HepG2 (cell line): ENCODE data around the gene IMPG2. TPM values are rescaled to one million over a fixed set of nuclear protein-coding genes. Genes with fewer than 3 reads are reported as not detected.

Source experiments
- ATAC-seq: fragments of 200-7000 bp; cut with Tn5 transposase; 3 replicates; pipeline ENCODE4 v1.9.1; 2020; ENCODE audit warnings: mild to moderate bottlenecking, moderate library complexity
- BruUV-seq: library from RNA; stranded (reverse); fragments of 400-500 nt; replicated peaks from 2 replicates; lab custom pipeline; 2021; lab: Mats Ljungman, UMichigan
- CTCF ChIA-PET: fragments of 300-600 bp; formaldehyde crosslinking; extraction: SDS; loops from one replicate; lab custom pipeline; 2021; ENCODE audit warnings: low total read pairs, inconsistent platforms, low intra/inter-chr PET ratio; lab: Yijun Ruan, JAX
- POLR2A ChIA-PET: fragments of 350-600 bp; sonication (Branson Sonifier 250); formaldehyde crosslinking; loops from one replicate; lab custom pipeline; 2020; ENCODE audit warnings: antibody characterized with exemption, inconsistent platforms; lab: Yijun Ruan, JAX
- DNase-seq: peaks from one replicate; pipeline ENCODE4 v3.0.0-alpha.2; 2015; ENCODE audit warnings: low spot score
- FAIRE-seq: peaks from 3 replicates; lab custom pipeline; 2011; peaks lifted over from hg19 to GRCh38; lab: Jason Lieb, UNC
- H2AFZ ChIP-seq: one replicate; pipeline ENCODE4 v1.6.1; 2011; ENCODE audit warnings: low read length, inconsistent platforms
- H3K27ac ChIP-seq: fragments of 300-600 bp; 3 replicates; pipeline ENCODE4 v1.8.0; 2011; ENCODE audit warnings: mixed run types, mild to moderate bottlenecking, mixed read lengths, low read length, inconsistent platforms; ENCODE audit not compliant: insufficient read depth; ENCODE audit errors: extremely low read length
- H3K27me3 ChIP-seq, 2 experiments: fragments of 200-600 bp in 1 of 2; 2 replicates in 1 of 2; 3 replicates in 1 of 2; pipeline versions ENCODE4 v1.6.0 to v1.8.0; 2011; ENCODE audit warnings: low read length in 2 of 2, mild to moderate bottlenecking in 2 of 2, moderate library complexity in 2 of 2, inconsistent platforms in 1 of 2; ENCODE audit not compliant: insufficient read depth in 2 of 2, control insufficient read depth in 1 of 2
- H3K36me3 ChIP-seq, 2 experiments: fragments of 200-600 bp in 1 of 2; replicated peaks in 1 of 2; 2 replicates in 1 of 2; 3 replicates in 1 of 2; pipeline versions ENCODE4 v1.5.1 to v1.8.0; 2011; ENCODE audit warnings: low read length in 2 of 2, inconsistent platforms in 1 of 2; ENCODE audit not compliant: insufficient read depth in 2 of 2, control insufficient read depth in 1 of 2
- H3K4me1 ChIP-seq: 2 replicates; pipeline ENCODE4 v1.5.1; 2012; ENCODE audit warnings: low read length, inconsistent platforms; ENCODE audit not compliant: insufficient read depth
- H3K4me2 ChIP-seq: 2 replicates; pipeline ENCODE4 v1.6.0; 2011; ENCODE audit warnings: low read depth, low read length, inconsistent platforms
- H3K4me3 ChIP-seq, 3 experiments: fragments of 200-600 bp in 1 of 3; sonication (generic), shearing (Covaris generic) in 1 of 3; replicated peaks in 1 of 3; 2 replicates each; pipeline ENCODE4 v1.5.1; 2011 to 2016; ENCODE audit warnings: low read length in 3 of 3, inconsistent platforms in 2 of 3, low read depth in 2 of 3, mild to moderate bottlenecking in 2 of 3, control low read depth in 1 of 3, mixed read lengths in 1 of 3; ENCODE audit not compliant: insufficient read depth in 1 of 3
- H3K79me2 ChIP-seq: one replicate; pipeline ENCODE4 v1.6.1; 2011; ENCODE audit warnings: low read length, inconsistent platforms; ENCODE audit not compliant: insufficient read depth
- H3K9ac ChIP-seq: 2 replicates; pipeline ENCODE4 v1.6.0; 2011; ENCODE audit warnings: mild to moderate bottlenecking, low read depth, low read length, inconsistent platforms; ENCODE audit not compliant: insufficient read depth
- H3K9me3 ChIP-seq: 2 replicates; pipeline ENCODE4 v1.5.1; 2012; ENCODE audit warnings: mild to moderate bottlenecking, low read length
- H4K20me1 ChIP-seq: 2 replicates; pipeline ENCODE4 v1.6.0; 2011; ENCODE audit warnings: inconsistent platforms, mild to moderate bottlenecking, low read length, moderate library complexity; ENCODE audit not compliant: insufficient read depth
- ARNTL ChIP-seq: sonication (generic); formaldehyde crosslinking; IDR thresholded peaks from 2 replicates; pipeline ENCODE4 v1.4.0; 2020; ENCODE audit warnings: mild to moderate bottlenecking, missing genetic modification reagents
- DDIT3 ChIP-seq: sonication (generic); formaldehyde crosslinking; IDR thresholded peaks from 2 replicates; pipeline ENCODE4 v1.4.0; 2020; ENCODE audit warnings: mild to moderate bottlenecking, missing genetic modification reagents
- ETS1 ChIP-seq: sonication (generic); formaldehyde crosslinking; IDR thresholded peaks from 2 replicates; pipeline ENCODE4 v1.4.0; 2020; ENCODE audit warnings: missing genetic modification reagents
- FOXO1 ChIP-seq: sonication (generic); formaldehyde crosslinking; IDR thresholded peaks from 2 replicates; pipeline ENCODE4 v1.4.0; 2020; ENCODE audit warnings: missing genetic modification reagents
- GATAD1 ChIP-seq: IDR thresholded peaks from 2 replicates; pipeline ENCODE4 v1.6.1; 2016; ENCODE audit warnings: missing genetic modification reagents, missing compliant biosample characterization
- IRF2 ChIP-seq: IDR thresholded peaks from 2 replicates; pipeline ENCODE4 v1.6.1; 2018; ENCODE audit warnings: missing genetic modification reagents, missing compliant biosample characterization
- THRA ChIP-seq: sonication (generic); formaldehyde crosslinking; IDR thresholded peaks from 2 replicates; pipeline ENCODE4 v1.4.0; 2020; ENCODE audit warnings: missing genetic modification reagents, borderline replicate concordance
- ZHX1 ChIP-seq: sonication (generic); formaldehyde crosslinking; IDR thresholded peaks from 2 replicates; pipeline ENCODE4 v1.8.1; 2022; ENCODE audit warnings: low read depth, mild to moderate bottlenecking, missing genetic modification reagents
- ZNF512B ChIP-seq: sonication (generic); formaldehyde crosslinking; IDR thresholded peaks from 2 replicates; pipeline ENCODE4 v1.5.1; 2020; ENCODE audit warnings: missing genetic modification reagents, mild to moderate bottlenecking, borderline replicate concordance
- ZNF564 ChIP-seq: sonication (generic); formaldehyde crosslinking; IDR thresholded peaks from 2 replicates; pipeline ENCODE4 v1.8.1; 2023; ENCODE audit warnings: mild to moderate bottlenecking, missing genetic modification reagents
- WGBS: methylation state at CpG from one replicate; pipeline ENCODE4 v1.1.6; 2017; ENCODE audit warnings: low lambda C conversion rate; 5-methylcytosine and 5-hydroxymethylcytosine counted together
- in situ Hi-C: cut with HindIII; loops from 2 replicates; pipeline ENCODE4 v1.10.0; 2017; ENCODE audit warnings: low pct_unique_long_range_greater_than_20kb; ENCODE audit not compliant: extremely low pct_ligation_motif_present
- intact Hi-C: fragments of 100-400 bp; cut with micrococcal nuclease; formaldehyde crosslinking; loops from one replicate; pipeline ENCODE4 v1.10.0; 2022; ENCODE audit not compliant: unreplicated experiment
- polyA plus RNA-seq, 8 experiments: library from polyadenylated mRNA; depleted of rRNA in 3 of 8; stranded (reverse) in 7 of 8; unstranded in 1 of 8; fragments of >200 nt; fragmentation: Illumina TruSeq in 4 of 8; extraction: Trizol in 4 of 8; gene quantifications; 2 replicates each; pipeline versions ENCODE4 v1.2.1 to v1.2.3, GENCODE V29; 2011 to 2016; ENCODE audit warnings: low read depth in 4 of 8, missing spikeins in 1 of 8, mixed read lengths in 1 of 8; ENCODE audit not compliant: insufficient read depth in 1 of 8
- total RNA-seq, 5 experiments: library from RNA; depleted of rRNA; stranded (reverse); fragments of >200 nt; fragmentation: Illumina TruSeq; extraction: Trizol; gene quantifications; 2 replicates each; pipeline ENCODE4 v1.2.3, GENCODE V29; 2016; ENCODE audit warnings: low read depth in 1 of 5

IMPG2 gene
- total and polyA plus RNA-seq, 2 of the 13 experiments (the other 11 are each of a cell fraction or from before 2014, with no cell fraction given): 0.02 to 0.03 TPM

GRCh38 chr3:101189796-101190195 lies 130.6 kb downstream of the IMPG2 start:
- 0% methylated on average over 2 of the region's 2 CpGs for WGBS
- no peak overlapping the region for H3K4me3 ChIP-seq
- no peaks in the 10 kb centered on the region for H4K20me1 ChIP-seq
- H3K4me2 ChIP-seq: no peak overlapping the region
- FAIRE-seq (no peak), DNase-seq (no peak), ATAC-seq (no peak)
- POLR2A ChIA-PET: no interaction called here
- in situ Hi-C loops: no loop called here
- H3K9ac ChIP-seq: no peak overlapping the region
- no peaks in the 10 kb centered on the region for H3K9me3 ChIP-seq
- H3K4me1 ChIP-seq: no peaks in the 10 kb centered on the region
- H3K79me2 ChIP-seq: no peaks in the 10 kb centered on the region
- H3K36me3 ChIP-seq: no peaks in the 10 kb centered on the region
- CTCF ChIA-PET: no interaction called here
- TF ChIP-seq GATAD1 (CRISPR knock-in tag) (no peak), ARNTL (CRISPR knock-in tag) (no peak), IRF2 (CRISPR knock-in tag) (no peak), ETS1 (no peak), FOXO1 (CRISPR knock-in tag) (no peak), ZNF564 (CRISPR knock-in tag) (no peak)
- no TSS peak for BruUV-seq
- H2AFZ ChIP-seq: no peak overlapping the region
- H3K27me3 ChIP-seq: no peaks in the 10 kb centered on the region; a peak in 1 of 5 replicates
- intact Hi-C loops: no loop called here
- no peak overlapping the region for H3K27ac ChIP-seq

- Histone ChIP-seq H3K4me2 (no peak overlapping the region), H4K20me1 (no peaks in the 10 kb centered on the region), H3K9ac (no peak overlapping the region), H3K4me3 (no peak overlapping the region), H3K27me3 (no peaks in the 10 kb centered on the region; a peak in 1 of 5 replicates), H3K36me3 (no peaks in the 10 kb centered on the region), H3K27ac (no peak overlapping the region), H3K79me2 (no peaks in the 10 kb centered on the region), H3K9me3 (no peaks in the 10 kb centered on the region), H2AFZ (no peak overlapping the region), H3K4me1 (no peaks in the 10 kb centered on the region)
- DNase-seq (no peak), FAIRE-seq (no peak), ATAC-seq (no peak)
- ChIA-PET POLR2A (no interaction called here), CTCF (no interaction called here)
- intact Hi-C loops (no loop called here), in situ Hi-C loops (no loop called here)
- 1% methylated on average over 2 of the region's 2 CpGs for WGBS
- no TSS peak for BruUV-seq
- TF ChIP-seq ZNF512B (CRISPR knock-in tag) (no peak), DDIT3 (CRISPR knock-in tag) (no peak), ZHX1 (CRISPR knock-in tag) (no peak), THRA (no peak)
These were observed 131.2 kb downstream of the IMPG2 start for GRCh38 chr3:101189176-101189575.
